Measurements from ENCODE around the gene CCDC117.

DNA sequence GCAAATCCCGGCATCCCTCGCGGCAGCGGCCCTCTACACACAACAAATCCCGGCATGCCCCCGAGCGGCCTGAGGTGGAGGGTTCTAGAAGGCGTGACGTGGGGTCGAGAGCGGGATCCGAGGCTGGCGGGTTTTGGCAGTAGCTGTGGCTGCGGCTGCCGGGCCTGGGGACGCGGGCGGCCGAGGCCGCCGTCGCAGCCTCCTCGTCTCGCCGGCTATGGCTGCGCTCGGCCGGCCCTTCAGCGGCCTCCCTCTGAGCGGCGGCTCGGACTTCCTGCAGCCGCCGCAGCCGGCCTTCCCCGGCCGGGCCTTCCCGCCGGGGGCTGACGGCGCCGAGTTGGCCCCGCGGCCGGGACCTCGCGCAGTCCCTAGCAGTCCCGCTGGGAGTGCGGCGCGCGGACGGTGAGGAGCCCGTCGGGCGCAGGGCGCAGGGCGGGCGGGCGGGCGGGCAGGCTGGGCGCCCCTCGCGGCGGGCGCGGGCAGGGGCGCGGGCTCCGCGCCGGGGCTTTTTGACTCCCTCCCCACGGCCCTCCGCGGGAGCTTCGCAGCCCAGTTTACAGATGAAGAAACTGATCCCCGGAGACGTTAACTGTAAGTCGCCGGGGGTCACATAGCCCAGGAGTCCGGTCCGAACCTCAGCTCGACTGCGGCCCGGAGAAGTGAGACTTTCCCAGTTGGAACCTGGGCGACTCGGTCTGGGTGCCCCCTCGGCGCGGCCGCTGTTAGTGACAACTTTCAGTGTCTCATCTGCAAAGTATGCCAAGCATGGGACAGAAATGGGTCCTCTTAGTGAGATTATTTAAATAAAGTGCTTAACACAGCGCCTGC, at the start of gene CCDC117:
- TF ChIP-seq, protein P1, sequence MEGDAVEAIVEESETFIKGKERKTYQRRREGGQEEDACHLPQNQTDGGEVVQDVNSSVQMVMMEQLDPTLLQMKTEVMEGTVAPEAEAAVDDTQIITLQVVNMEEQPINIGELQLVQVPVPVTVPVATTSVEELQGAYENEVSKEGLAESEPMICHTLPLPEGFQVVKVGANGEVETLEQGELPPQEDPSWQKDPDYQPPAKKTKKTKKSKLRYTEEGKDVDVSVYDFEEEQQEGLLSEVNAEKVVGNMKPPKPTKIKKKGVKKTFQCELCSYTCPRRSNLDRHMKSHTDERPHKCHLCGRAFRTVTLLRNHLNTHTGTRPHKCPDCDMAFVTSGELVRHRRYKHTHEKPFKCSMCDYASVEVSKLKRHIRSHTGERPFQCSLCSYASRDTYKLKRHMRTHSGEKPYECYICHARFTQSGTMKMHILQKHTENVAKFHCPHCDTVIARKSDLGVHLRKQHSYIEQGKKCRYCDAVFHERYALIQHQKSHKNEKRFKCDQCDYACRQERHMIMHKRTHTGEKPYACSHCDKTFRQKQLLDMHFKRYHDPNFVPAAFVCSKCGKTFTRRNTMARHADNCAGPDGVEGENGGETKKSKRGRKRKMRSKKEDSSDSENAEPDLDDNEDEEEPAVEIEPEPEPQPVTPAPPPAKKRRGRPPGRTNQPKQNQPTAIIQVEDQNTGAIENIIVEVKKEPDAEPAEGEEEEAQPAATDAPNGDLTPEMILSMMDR (IDR thresholded peaks at IDR 0.05 in 4 of 5, conservative IDR thresholded peaks at IDR 0.05 in 1 of 5) = peak in 4 of 5 experiments; percentile 29 to 70 (median 60)
- peak; percentile 88 to 93 for TF ChIP-seq POLR2A (IDR thresholded peaks at IDR 0.05)
